Fibroblast of mammary gland (primary cell): ENCODE data around the gene MAN1B1.

Experiments used
- DNase-seq: peaks from one replicate; pipeline ENCODE4 v3.0.0-alpha.2; 2010; ENCODE audit warnings: low read depth
- H3K4me3 ChIP-seq: 2 replicates; pipeline ENCODE4 v1.5.1; 2011; ENCODE audit warnings: low read depth, mild to moderate bottlenecking, low read length, moderate library complexity; ENCODE audit not compliant: control insufficient read depth
- CTCF ChIP-seq: conservative IDR thresholded peaks from 2 replicates; pipeline ENCODE4 v1.5.1; 2011; ENCODE audit warnings: low read depth, low read length, inconsistent platforms; ENCODE audit not compliant: control insufficient read depth, insufficient read depth

Gene MAN1B1

DNA sequence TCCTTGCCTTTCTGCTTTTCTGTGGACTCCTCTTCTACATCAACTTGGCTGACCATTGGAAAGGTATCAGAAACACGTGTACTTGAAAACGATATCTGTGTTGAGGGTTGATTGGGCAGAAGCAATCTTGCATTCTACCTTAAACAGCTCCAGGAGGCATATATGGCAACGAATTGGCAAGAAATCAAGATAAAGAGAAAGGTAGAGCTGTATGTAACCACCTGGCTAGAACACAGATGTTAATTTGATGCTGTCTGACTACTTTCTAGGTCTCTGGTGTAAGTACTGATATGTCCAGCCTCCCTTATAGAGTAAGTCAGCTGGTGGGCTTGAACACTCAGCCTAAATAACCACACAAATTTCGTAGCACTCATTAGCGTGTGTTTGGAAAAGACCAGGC, 1.3 kb downstream of the MAN1B1 start:
- peak overlapping the region; percentile 74 for H3K4me3 ChIP-seq
- TF ChIP-seq CTCF = no peak
- no peak for DNase-seq

GRCh38 chr9:137089232-137089947, 2.6 kb downstream of the MAN1B1 start:
- DNase-seq = no peak
- no peak for TF ChIP-seq CTCF
- no peak overlapping the region for H3K4me3 ChIP-seq

DNA sequence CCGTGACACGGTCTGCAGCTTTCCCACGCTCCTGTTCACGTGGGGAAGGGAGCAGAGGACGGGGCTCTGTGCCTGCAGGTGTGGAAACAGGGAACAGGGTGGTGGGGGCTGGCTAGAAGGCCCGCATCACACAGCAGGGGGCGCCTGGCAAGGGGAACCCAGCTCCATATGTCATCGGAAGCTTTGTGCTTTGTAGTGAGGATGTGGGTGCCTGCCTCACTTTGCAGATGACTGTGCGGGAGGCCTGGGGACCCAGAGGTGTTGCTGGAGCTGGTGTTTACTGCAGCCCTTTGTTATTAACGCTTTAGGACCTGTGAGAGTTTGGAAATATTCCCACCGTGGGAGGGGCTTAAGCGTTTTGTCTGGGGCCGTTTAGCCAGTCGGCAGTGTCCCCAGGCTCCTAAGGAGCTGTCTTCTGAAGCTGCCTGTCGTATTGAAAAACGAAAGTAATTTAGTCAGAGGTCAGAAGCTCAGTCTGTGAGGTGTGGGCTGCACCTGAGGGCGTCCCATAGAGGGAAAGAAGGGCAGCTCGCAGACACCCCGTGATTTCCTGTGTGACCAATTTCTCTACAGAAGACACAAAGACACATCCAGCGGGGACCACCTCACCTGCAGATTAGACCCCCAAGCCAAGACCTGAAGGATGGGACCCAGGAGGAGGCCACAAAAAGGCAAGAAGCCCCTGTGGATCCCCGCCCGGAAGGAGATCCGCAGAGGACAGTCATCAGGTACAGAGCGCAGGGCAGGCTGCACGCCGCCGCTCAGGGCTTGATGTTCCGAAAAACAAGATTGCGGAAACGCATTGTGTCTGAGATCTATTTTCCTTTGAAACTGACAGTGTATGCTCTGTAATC, 9.1 kb downstream of the MAN1B1 start:
- DNase-seq = no peak
- no peak overlapping the region for H3K4me3 ChIP-seq
- no peak for TF ChIP-seq CTCF

GRCh38 chr9:137096785-137097546, 10.2 kb downstream of the MAN1B1 start:
- no peak overlapping the region for H3K4me3 ChIP-seq
- no peak for TF ChIP-seq CTCF
- no peak for DNase-seq

DNA sequence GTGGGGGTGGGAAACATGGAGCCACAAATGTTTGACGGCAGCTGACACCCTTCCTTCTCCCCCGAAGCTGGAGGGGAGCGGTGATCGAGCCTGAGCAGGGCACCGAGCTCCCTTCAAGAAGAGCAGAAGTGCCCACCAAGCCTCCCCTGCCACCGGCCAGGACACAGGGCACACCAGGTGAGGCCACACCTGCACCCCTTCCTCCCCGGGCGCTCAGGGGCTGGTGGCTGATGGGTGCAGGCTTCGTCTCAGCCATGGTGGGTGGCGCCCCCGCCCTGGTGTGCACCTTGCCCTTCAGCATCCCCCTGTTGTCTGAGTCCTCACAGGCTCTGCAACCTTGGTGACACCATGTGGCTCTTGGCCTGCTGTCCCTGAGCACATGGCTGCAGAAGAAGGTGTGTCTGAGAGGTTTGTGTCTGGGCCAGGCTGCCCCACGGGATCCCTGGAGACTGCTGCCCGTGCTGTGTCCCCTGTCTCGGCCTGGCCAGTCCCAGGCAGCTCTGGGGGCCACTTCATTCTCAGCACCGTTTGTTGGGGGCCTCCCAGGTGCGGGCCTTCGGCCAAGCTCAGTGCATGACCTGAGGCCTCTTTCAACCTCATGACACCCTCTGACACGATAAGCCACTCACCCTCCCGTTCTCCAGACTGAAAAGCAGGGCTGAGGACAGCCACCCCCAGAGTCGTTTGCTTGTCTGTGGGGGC, 11.1 kb downstream of the MAN1B1 start:
- TF ChIP-seq CTCF = no peak
- no peak overlapping the region for H3K4me3 ChIP-seq
- DNase-seq = no peak

DNA sequence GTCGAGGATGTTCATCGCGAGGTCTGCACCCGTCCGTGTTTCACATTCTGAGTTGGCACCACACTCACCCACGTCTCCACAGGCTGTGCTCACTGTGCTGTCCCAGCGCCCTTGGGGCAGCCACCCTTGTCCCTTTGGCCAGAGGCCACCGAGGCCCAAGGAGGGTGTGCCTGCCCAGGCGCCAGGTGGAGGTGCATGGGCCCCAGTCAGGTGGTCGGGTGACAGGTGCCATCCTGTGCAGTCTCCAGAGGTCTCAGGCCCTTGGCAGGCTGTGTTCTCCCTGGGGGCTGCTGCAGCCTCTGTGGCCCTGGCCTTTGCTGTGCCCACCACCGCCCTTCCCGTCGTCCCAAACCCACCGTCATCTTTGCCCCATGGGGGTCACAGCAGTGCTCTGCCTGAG, 12.4 kb downstream of the MAN1B1 start:
- DNase-seq = no peak
- H3K4me3 ChIP-seq = no peak overlapping the region
- TF ChIP-seq CTCF = no peak
